ENCODE measurements around the gene CDH2.
"Not testable (repeated sequence)": the region's sequence is repeated elsewhere in the genome, so short reads cannot be mapped to it uniquely, and the experiment has no call there.

Gene CDH2

DNA sequence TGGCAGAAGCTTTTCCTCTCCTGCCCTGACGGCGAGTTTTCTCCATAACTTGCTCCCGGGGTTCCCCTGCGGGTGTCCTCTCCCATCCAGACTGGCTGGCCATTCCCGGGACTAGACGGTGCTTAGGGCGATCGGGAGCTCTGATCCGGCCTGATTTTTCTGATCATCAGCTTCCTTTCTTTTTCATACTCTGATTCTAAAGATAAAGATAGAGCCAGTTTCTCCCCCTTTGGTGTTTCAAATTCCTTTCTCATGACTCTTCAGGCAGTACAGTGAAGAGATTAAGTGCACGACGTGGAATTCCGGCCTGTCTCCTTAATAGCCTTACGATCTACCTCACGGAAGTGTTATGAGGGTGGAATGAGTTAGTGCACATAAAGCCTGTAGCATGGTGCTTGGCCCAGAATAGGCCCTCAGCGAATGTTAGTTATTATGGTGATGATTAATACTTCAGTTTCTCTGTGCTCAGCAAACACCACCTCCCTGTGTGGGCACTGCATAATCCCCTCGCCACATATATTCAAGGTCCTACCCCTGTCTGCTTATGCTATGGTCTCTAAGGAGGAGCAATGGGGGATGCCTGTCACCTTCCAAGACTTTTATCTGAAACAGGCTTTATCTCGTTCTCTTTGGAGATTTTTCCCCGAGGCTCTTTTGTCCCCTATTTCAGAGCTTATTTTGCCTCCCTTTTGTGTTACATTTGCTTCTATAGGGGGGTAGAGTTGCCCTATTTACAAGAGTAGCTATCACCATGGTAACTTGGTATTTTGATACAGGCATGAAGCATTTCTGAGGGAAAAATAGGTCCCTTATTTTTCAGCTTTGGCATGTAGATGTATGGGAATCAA is 254.8 kb downstream of the CDH2 start:
- no peak for DNase-seq (ENCODE audit: low read depth in 2 of 2)

DNA sequence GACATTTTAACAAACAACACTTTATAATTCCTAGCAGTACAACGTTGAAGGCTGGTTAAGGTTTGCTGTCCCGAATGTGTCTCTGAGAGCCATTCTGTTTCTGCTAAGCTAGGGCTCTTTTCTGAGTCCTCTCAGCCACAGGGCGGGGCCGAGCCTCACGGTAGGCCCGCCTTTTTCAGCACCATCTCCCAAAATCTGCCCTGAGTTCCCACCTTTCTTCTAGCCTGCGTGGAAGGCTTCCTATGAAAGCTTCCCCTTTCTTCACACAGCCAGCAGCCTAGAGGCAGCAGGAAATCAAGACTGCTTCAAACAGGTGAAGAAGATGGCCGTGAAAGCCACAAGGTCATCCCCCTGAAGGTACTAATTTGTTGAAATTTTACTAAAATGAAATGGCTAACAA is 255.5 kb downstream of the CDH2 start:
- DNase-seq (ENCODE audit: low read depth in 2 of 2) = no peak

GRCh38 chr18:27920836-27921235 is 256.1 kb downstream of the CDH2 start:
- no peak for DNase-seq (ENCODE audit: low read depth in 2 of 2)

DNA sequence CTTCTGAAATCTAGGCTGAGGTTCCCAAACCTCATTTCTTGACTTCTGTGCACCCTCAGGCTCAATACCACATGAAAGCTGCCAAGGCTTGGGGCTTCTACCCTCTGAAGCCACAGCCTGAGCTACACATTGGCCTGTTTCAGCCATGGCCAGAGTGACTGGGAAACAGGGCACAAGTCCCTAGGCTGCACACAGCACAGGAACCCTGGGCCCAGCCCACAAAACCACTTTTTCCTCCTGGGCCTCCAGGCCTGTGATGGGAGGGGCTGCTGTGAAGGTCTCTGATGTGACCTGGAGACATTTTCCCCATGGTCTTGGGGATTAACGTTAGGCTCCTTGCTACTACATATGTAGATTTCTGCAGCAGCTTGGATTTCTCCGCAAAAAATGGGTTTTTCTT is 270.7 kb downstream of the CDH2 start:
- DNase-seq (ENCODE audit: low read depth in 2 of 2) = not testable (repeated sequence)

DNA sequence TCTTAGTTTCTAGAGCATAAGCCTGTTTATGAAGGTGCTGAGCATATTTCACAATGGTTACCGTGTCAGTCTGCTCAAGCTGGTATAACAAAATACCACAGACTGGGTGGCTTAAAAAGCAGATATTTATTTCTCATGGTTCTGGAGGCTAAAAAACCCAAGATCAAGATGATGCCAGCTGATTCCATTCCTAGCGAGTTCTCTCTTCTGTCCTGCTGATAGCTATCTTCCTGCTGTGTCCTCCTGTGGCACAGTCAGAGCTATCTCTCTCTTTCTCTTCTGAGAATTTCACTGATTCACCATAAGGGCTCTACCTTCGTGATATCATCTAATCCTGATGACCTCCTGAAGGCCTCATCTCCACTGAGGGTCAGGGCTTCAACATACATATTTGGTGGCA is 273.0 kb downstream of the CDH2 start:
- no peak for DNase-seq (ENCODE audit: low read depth in 2 of 2)

DNA sequence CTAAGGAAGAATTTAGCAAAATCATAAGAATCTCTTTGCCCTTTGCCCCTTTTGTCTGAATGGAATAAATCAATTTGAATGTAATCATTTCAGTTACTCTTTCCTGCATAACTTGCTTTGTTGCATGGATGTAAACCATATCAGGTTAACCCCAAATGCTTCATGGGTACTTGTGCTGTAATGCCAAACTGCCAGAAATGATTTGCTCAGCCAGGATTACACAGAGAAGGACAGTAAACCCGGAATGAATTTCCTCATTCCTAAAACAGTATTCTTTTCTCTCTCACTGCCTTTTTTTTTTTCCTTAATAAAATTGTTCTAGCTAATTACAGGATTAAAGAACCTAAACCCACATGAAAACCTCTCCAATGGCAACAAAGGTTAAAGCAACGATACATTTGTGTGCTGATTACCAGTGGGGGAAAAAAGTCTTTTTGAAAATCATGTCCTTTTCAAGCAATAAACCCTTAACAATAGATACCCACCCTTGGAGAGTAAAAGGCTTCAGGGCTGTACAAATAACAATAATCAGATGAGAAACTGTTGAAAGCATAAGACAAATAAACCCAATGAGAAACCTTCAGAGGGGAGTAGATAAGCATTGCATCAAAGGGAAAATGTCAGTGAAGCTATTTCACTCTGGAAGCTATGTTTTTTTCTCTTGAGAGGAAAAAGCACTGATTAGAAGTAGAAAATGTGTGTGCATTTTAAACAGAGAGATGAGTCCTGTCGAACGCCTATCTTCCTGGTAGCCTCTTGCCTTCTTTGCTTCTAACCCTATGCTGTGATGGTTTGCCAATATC is 275.3 kb downstream of the CDH2 start:
- no peak for DNase-seq (ENCODE audit: low read depth in 2 of 2)
